Measurements from ENCODE around the gene ANO10. TPM values are rescaled to one million over a fixed set of nuclear protein-coding genes. Genes with fewer than 3 reads are reported as not detected.
"Not testable (repeated sequence)": the region's sequence is repeated elsewhere in the genome, so short reads cannot be mapped to it uniquely, and the experiment has no call there.

The ANO10 gene
- polyA plus RNA-seq, 1 donor from 2014 or later, result 11.1 TPM

DNA sequence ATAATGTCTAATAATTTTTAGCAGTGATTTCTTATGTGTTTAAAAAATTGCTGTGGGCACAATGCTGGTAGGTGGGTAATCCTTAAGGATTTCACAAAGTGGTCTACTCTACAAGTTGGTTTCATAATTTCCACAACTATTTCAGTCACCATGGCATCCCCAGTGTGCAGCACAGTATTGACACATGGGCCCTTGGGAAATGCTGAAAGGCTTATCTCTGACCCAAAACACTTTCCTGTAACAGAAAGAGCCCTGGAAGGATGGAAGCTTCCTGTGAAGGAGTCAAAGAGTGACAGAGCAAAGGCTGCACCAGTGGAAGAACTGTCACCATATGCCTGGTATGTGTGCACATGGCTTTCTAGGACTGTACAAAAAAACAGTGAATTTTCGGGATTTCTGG is 153.7 kb downstream of the ANO10 start:
- Histone ChIP-seq H3K79me2 (replicated peaks; ENCODE audit: insufficient read depth, low read length) (no peaks in the 10 kb centered on the region), H2AFZ (ENCODE audit: low read depth, low read length) (no peak overlapping the region), H3F3A (ENCODE audit: insufficient read depth, low read length, poor library complexity, severe bottlenecking) (no peaks in the 10 kb centered on the region), H3K9me2 (ENCODE audit: insufficient read depth, low read length) (no peaks in the 10 kb centered on the region), H3K27me3 (ENCODE audit: insufficient read depth, low read depth, low read length) (no peaks in the 10 kb centered on the region), H3K27ac (ENCODE audit: low read length) (no peak overlapping the region), H3K9me3 (ENCODE audit: low read length) (no peaks in the 10 kb centered on the region), H3K36me3 (ENCODE audit: insufficient read depth, low read length) (no peaks in the 10 kb centered on the region), H4K20me1 (ENCODE audit: insufficient read depth) (no peaks in the 10 kb centered on the region), H3K9ac (ENCODE audit: low read length) (no peak overlapping the region), H3K4me2 (ENCODE audit: low read length) (no peak overlapping the region), H3K4me3 (ENCODE audit: low read length) (no peak overlapping the region)
- TF ChIP-seq TAF1 (IDR thresholded peaks at IDR 0.05; ENCODE audit: low read depth) (no peak), MXI1 (conservative IDR thresholded peaks at IDR 0.05; ENCODE audit: poor library complexity, severe bottlenecking) (no peak), EP300 (conservative IDR thresholded peaks at IDR 0.05; ENCODE audit: poor library complexity, severe bottlenecking) (no peak), EZH2 (IDR thresholded peaks at IDR 0.05; ENCODE audit: borderline replicate concordance, insufficient read depth, low read length, poor library complexity, severe bottlenecking) (no peak), SMC3 (conservative IDR thresholded peaks at IDR 0.05; ENCODE audit: poor library complexity) (no peak), CTCF (IDR thresholded peaks at IDR 0.05; ENCODE audit: poor library complexity, severe bottlenecking) (no peak), RAD21 (conservative IDR thresholded peaks at IDR 0.05) (no peak), POLR2AphosphoS5 (IDR thresholded peaks at IDR 0.05) (no peak), REST (IDR thresholded peaks at IDR 0.05; ENCODE audit: borderline replicate concordance) (no peak)

DNA sequence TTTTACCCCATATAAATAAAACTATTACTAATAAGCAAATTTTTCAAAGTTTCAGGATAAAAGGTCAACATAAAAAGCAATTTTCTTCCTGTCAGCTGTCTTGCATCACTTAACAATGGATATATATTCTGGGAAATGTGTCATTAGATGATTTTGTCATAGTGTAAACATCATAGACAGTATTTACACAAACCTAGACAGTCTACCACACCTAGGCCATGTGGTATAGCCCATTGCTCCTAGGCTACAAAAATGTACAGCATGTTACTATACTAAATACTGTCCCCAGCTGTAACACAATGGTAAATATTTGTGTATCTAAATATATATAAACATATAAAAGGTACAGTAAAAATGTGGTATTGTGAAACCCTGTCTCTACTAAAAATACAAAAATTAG is 156.7 kb downstream of the ANO10 start:
- Histone ChIP-seq H3K27ac (ENCODE audit: low read length) (no peak overlapping the region), H3K4me2 (ENCODE audit: low read length) (no peak overlapping the region), H4K20me1 (ENCODE audit: insufficient read depth) (no peaks in the 10 kb centered on the region), H2AFZ (ENCODE audit: low read depth, low read length) (no peak overlapping the region), H3K27me3 (ENCODE audit: insufficient read depth, low read depth, low read length) (no peaks in the 10 kb centered on the region), H3K79me2 (replicated peaks; ENCODE audit: insufficient read depth, low read length) (no peaks in the 10 kb centered on the region), H3K9ac (ENCODE audit: low read length) (no peak overlapping the region), H3K9me2 (ENCODE audit: insufficient read depth, low read length) (no peaks in the 10 kb centered on the region), H3K4me3 (ENCODE audit: low read length) (no peak overlapping the region), H3K36me3 (ENCODE audit: insufficient read depth, low read length) (no peaks in the 10 kb centered on the region), H3K9me3 (ENCODE audit: low read length) (no peaks in the 10 kb centered on the region), H3F3A (ENCODE audit: insufficient read depth, low read length, poor library complexity, severe bottlenecking) (no peaks in the 10 kb centered on the region)
- TF ChIP-seq TAF1 (IDR thresholded peaks at IDR 0.05; ENCODE audit: low read depth) (no peak), EP300 (conservative IDR thresholded peaks at IDR 0.05; ENCODE audit: poor library complexity, severe bottlenecking) (no peak), SMC3 (conservative IDR thresholded peaks at IDR 0.05; ENCODE audit: poor library complexity) (no peak), POLR2AphosphoS5 (IDR thresholded peaks at IDR 0.05) (no peak), REST (IDR thresholded peaks at IDR 0.05; ENCODE audit: borderline replicate concordance) (no peak), RAD21 (conservative IDR thresholded peaks at IDR 0.05) (no peak), CTCF (IDR thresholded peaks at IDR 0.05; ENCODE audit: poor library complexity, severe bottlenecking) (no peak), EZH2 (IDR thresholded peaks at IDR 0.05; ENCODE audit: borderline replicate concordance, insufficient read depth, low read length, poor library complexity, severe bottlenecking) (no peak), MXI1 (conservative IDR thresholded peaks at IDR 0.05; ENCODE audit: poor library complexity, severe bottlenecking) (no peak)

GRCh38 chr3:43462566-43462965 is 159.2 kb downstream of the ANO10 start:
- H3K79me2 ChIP-seq (replicated peaks; ENCODE audit: insufficient read depth, low read length); H3K27ac ChIP-seq (ENCODE audit: low read length); H3K4me2 ChIP-seq (ENCODE audit: low read length); H3K4me3 ChIP-seq (ENCODE audit: low read length); H2AFZ ChIP-seq (ENCODE audit: low read depth, low read length); H3K36me3 ChIP-seq (ENCODE audit: insufficient read depth, low read length); H4K20me1 ChIP-seq (ENCODE audit: insufficient read depth); H3F3A ChIP-seq (ENCODE audit: insufficient read depth, low read length, poor library complexity, severe bottlenecking); H3K9me2 ChIP-seq (ENCODE audit: insufficient read depth, low read length); H3K27me3 ChIP-seq (ENCODE audit: insufficient read depth, low read depth, low read length); H3K9ac ChIP-seq (ENCODE audit: low read length); H3K9me3 ChIP-seq (ENCODE audit: low read length): not testable (repeated sequence)

Measured in neural cell (in vitro differentiated cells).